Naive thymus-derived CD8-positive, alpha-beta T cell (primary cell): ENCODE results near the gene TMEM208. TPM values are rescaled to one million over a fixed set of nuclear protein-coding genes. Genes with fewer than 3 reads are reported as not detected.

ENCODE experiments used
- ATAC-seq, 2 donors: fragments of 150-1000 bp; cut with Tn5 transposase in 1 of 2; sonication (Bioruptor Pico), chemical (Tn5 transposase) in 1 of 2; 1 replicate in 1 of 2; 2 replicates in 1 of 2; pipeline ENCODE4 v1.10.0; 2021; ENCODE audit warnings: mild to moderate bottlenecking in 2 of 2, moderate library complexity in 2 of 2
- POLR2A ChIA-PET: fragments of 350-600 bp; sonication (Branson Sonifier 250); formaldehyde crosslinking; loops from one replicate; lab custom pipeline; 2021; ENCODE audit warnings: antibody characterized with exemption; lab: Charles Lee
- DNase-seq, 10 donors: peaks; one replicate each; pipeline versions ENCODE4 v3.0.0 to v3.0.0-alpha.2; 2020 to 2022
- H3K27ac Mint-ChIP-seq, 10 donors: one replicate each; pipeline ENCODE4 v1.8.0; 2020 to 2022; ENCODE audit warnings: mild to moderate bottlenecking in 10 of 10, mixed read lengths in 10 of 10, moderate library complexity in 4 of 10, inconsistent platforms in 1 of 10
- H3K27me3 Mint-ChIP-seq, 5 donors: one replicate each; pipeline ENCODE4 v1.8.0; 2021 to 2022; ENCODE audit warnings: mixed read lengths in 5 of 5
- H3K36me3 Mint-ChIP-seq, 3 donors: one replicate each; pipeline ENCODE4 v1.8.0; 2020 to 2022; ENCODE audit warnings: mixed read lengths in 3 of 3, mild to moderate bottlenecking in 2 of 3, inconsistent platforms in 1 of 3
- H3K4me1 Mint-ChIP-seq, 4 donors: one replicate each; pipeline ENCODE4 v1.8.0; 2021 to 2022; ENCODE audit warnings: mixed read lengths in 4 of 4
- H3K4me3 Mint-ChIP-seq, 10 donors: one replicate each; pipeline ENCODE4 v1.8.0; 2020 to 2022; ENCODE audit warnings: mild to moderate bottlenecking in 10 of 10, mixed read lengths in 10 of 10, moderate library complexity in 6 of 10, inconsistent platforms in 1 of 10
- H3K9me3 Mint-ChIP-seq, 9 donors: one replicate each; pipeline ENCODE4 v1.8.0; 2020 to 2022; ENCODE audit warnings: mixed read lengths in 9 of 9, mild to moderate bottlenecking in 3 of 9, inconsistent platforms in 1 of 9, moderate library complexity in 1 of 9
- polyA plus RNA-seq, 3 donors: library from polyadenylated mRNA; unstranded; fragments of 300-500 nt; fragmentation: Illumina TruSeq; gene quantifications; one replicate each; pipeline ENCODE4 v1.2.3, GENCODE V29; 2021
- total RNA-seq, 8 experiments: library from RNA in 2 of 8; stranded (reverse) in 2 of 8; gene quantifications; one replicate each; pipeline ENCODE4 v1.2.3 and lab custom pipeline; 2021 to 2026

Gene TMEM208
- total and polyA plus RNA-seq, 5 experiments from 2014 or later: 40.0 to 88.4 (median 65.3) TPM

DNA sequence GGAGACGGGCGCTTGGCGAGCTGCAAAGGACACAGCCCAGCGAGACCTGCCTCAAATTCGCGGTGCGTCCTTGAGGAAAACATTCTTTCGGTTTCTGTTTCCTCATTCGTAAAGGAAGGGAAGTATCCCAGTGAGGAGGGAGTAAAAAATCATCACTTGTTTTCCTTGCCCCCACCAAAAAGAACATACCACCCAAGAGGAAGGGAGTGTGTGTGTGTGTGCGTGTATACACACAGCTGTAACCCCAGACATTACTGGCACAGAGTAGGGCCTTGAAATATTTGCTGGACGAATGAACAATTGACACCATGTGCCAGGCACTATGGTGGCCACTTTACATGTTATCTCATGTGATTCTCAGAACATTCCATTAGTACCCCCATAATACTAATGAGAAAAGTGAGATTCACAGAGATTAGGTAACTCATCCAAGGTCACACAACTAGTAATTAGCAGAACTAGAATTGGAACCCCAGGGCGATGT lies 41.2 kb upstream of the TMEM208 start:
- Mint-ChIP-seq H3K27me3 (peaks cover 0 to 7% (median 0%) of the 10 kb centered on the region in 5 donors), H3K9me3 (no peaks in the 10 kb centered on the region), H3K36me3 (no peaks in the 10 kb centered on the region), H3K4me3 (peak overlapping the region in 8 of 10 donors; percentile 74 to 94 (median 89)), H3K27ac (peak overlapping the region in 4 of 10 donors; percentile 65 to 88 (median 80)), H3K4me1 (peaks cover 8 to 14% (median 11%) of the 10 kb centered on the region in 4 donors)
- DNase-seq: no peak
- POLR2A ChIA-PET: interaction anchor here (0.5 to 2.5 kb wide), 7 partner anchors 11 to 371 kb away, joined by 4 to 15 read pairs (median 4); partner anchors contain the start of genes FBXL8, TMEM208 and TRADD
- no peak for ATAC-seq

- H3K27me3 Mint-ChIP-seq: peaks cover 0 to 7% (median 0%) of the 10 kb centered on the region in 5 donors
- H3K4me3 Mint-ChIP-seq: peak overlapping the region in 3 of 10 donors; percentile 7 to 33 (median 28)
- H3K36me3 Mint-ChIP-seq: no peaks in the 10 kb centered on the region
- H3K9me3 Mint-ChIP-seq: no peaks in the 10 kb centered on the region
- H3K27ac Mint-ChIP-seq: no peak overlapping the region
- POLR2A ChIA-PET: no interaction called here
- no peak for DNase-seq
- no peak for ATAC-seq
- peaks cover 10 to 18% (median 15%) of the 10 kb centered on the region in 4 donors for H3K4me1 Mint-ChIP-seq
Observed at GRCh38 chr16:67186550-67186950, 40.4 kb upstream of the TMEM208 start.

DNA sequence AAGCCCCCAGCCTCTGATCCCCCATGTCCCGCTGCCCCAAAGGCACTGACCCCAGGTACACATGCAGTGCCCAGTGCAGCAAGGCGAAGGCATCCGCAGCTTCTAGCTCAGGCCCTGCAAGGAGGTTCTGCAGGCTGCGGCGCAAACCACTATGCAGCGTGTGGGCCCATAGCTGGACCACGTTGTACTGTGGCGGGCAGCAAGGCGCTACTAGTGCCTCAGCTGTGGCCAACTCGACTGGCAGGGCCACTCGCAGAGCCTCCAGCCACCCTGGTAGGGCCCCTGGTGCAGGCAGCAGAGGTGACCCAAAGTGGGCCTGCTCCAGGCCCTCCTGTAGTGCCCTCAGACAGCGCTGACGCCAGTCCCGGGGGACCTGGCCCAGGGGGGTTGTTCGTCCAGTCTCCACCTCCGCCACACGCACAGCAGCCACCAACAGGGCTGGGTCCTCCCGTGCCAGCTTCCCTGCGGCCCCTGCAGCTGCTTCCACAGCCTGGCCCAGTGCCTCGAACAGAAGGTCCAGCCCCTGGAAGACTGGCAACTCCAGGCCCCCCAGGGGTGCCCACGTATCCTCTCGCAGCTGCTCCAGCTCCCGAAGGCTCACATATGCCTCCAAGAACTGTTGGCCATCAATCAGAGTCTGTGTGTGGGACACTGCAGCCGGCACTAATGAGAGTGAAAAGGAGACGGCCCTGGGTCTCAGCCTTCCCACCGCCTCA lies 39.6 kb upstream of the TMEM208 start:
- Mint-ChIP-seq H3K4me1 (peaks cover 10 to 22% (median 21%) of the 10 kb centered on the region in 4 donors), H3K36me3 (no peaks in the 10 kb centered on the region), H3K27me3 (peaks cover 0 to 7% (median 0%) of the 10 kb centered on the region in 5 donors), H3K4me3 (no peak overlapping the region), H3K27ac (no peak overlapping the region), H3K9me3 (no peaks in the 10 kb centered on the region)
- POLR2A ChIA-PET: no interaction called here
- ATAC-seq (no peak), DNase-seq (no peak)

DNA sequence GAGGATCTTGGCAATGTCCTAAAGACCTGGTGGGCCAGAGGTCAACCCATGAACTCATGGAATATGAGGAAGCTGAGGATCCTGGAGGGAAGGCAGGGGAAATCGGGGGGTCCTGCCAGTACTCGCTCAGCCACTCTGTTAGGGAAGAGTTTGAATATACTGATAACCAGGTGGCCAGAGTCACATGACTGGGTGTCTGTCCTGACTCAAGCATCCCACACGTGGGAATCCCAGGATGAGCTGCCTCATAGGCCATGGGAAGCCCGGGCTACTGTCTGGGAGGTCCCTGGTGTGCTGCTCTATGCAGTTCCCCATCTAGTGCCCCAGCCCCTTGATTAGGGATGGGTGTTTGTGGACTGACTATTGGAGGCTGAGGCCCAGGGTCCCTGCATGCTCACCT lies 38.6 kb upstream of the TMEM208 start:
- Mint-ChIP-seq H3K4me3 (peak overlapping the region in 1 of 10 donors; percentile 36), H3K4me1 (peaks cover 14 to 32% (median 31%) of the 10 kb centered on the region in 4 donors), H3K27me3 (peaks cover 0 to 7% (median 0%) of the 10 kb centered on the region in 5 donors), H3K36me3 (no peaks in the 10 kb centered on the region), H3K27ac (no peak overlapping the region), H3K9me3 (no peaks in the 10 kb centered on the region)
- no peak for ATAC-seq
- DNase-seq: no peak
- POLR2A ChIA-PET: no interaction called here

DNA sequence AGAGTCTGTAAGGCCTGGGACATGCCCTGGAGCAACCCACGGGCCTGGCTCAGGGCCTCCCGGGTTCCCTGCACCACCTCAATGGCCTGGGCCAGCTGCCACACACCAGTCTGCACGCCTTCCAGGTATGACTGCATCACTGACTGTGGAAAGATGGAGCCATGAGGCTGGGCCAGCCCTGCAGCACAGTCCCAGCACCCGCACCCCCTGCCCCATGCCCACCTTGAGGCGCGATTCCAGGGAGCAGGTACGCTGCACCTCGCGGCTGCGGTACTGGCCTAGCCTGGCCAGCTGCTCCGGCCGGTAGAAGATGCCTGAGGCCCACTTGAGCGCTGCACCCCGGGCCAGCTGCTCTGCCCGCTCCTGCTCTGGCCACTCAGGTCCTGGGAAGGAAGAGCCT lies 38.1 kb upstream of the TMEM208 start:
- POLR2A ChIA-PET: no interaction called here
- peaks cover 0 to 2% (median 0%) of the 10 kb centered on the region in 3 donors for H3K36me3 Mint-ChIP-seq
- H3K4me3 Mint-ChIP-seq: no peak overlapping the region
- no peaks in the 10 kb centered on the region for H3K9me3 Mint-ChIP-seq
- no peak overlapping the region for H3K27ac Mint-ChIP-seq
- DNase-seq (no peak), ATAC-seq (no peak)
- peaks cover 16 to 37% (median 35%) of the 10 kb centered on the region in 4 donors for H3K4me1 Mint-ChIP-seq
- H3K27me3 Mint-ChIP-seq: peaks cover 0 to 7% (median 0%) of the 10 kb centered on the region in 5 donors

GRCh38 chr16:67190041-67190440 lies 36.9 kb upstream of the TMEM208 start, which contains the start of gene EXOC3L1:
EXOC3L1 (minus strand) TSS chr16:67190136; CDS start chr16:67189676, 460 bp downstream.
- peaks cover 0 to 10% (median 0%) of the 10 kb centered on the region in 3 donors for H3K36me3 Mint-ChIP-seq
- peak within 1 kb of the TSS in 4 of 10 donors; percentile 22 to 84 (median 44) for H3K4me3 Mint-ChIP-seq
- ATAC-seq: no peak
- peak within 1 kb of the TSS in 1 of 10 donors; percentile 56 for H3K27ac Mint-ChIP-seq
- peaks cover 18 to 44% (median 42%) of the 10 kb centered on the region in 4 donors for H3K4me1 Mint-ChIP-seq
- H3K27me3 Mint-ChIP-seq: peaks cover 0 to 7% (median 0%) of the 10 kb centered on the region in 5 donors
- no peaks in the 10 kb centered on the region for H3K9me3 Mint-ChIP-seq
- POLR2A ChIA-PET: no interaction called here
- DNase-seq: no peak

DNA sequence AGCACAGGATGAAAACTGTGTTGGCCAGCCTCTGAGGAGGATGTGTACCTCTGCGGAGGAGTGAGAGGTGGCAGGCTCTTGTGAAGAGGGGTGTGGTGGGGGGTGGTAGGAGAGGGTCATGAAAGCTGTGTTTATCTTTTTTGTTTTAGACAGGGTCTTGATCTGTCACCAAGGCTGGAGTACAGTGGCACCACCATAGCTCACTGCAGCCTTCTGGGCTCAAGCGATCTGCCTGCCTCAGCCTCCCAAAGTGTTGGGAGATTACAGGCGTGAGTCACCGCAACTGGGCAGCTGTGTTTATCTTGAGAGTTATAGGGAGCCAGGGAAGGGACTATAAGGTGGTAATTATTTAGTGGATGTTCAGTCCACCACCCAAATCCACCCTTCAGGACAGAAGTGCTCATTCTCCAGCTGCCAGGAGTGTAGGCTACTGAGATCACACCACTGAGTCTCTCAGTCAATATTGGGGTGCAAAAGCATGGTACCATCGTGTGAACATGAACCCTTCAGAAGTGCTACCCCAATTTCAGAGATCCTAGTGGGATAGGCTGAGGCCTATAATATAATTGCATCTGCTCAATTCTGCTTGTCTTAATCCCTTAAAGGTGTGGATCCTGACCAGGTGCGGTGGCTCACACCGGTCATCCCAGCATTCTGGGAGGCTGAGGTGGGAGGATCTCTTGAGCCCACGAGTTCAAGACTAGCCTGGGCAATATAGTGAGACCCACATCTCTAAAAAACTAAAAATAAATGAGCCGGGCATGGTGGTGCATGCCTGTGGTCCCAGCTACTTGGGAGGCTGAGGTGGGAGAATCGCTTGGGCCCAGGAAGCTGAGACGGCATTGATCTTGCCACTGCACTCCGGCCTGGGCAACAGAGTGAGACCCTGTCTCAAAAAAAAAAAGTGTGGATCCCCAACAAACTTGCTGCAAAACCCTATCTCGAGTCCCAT lies 36.2 kb upstream of the TMEM208 start:
- Mint-ChIP-seq H3K36me3 (peaks cover 0 to 17% (median 0%) of the 10 kb centered on the region in 3 donors), H3K4me1 (peaks cover 11 to 44% (median 38%) of the 10 kb centered on the region in 4 donors), H3K9me3 (no peaks in the 10 kb centered on the region), H3K27ac (peak overlapping the region in 4 of 10 donors; percentile 49 to 96 (median 68)), H3K4me3 (peak overlapping the region in 8 of 10 donors; percentile 22 to 93 (median 87)), H3K27me3 (peaks cover 0 to 1% (median 0%) of the 10 kb centered on the region in 5 donors)
- ATAC-seq (no peak), DNase-seq (no peak)
- POLR2A ChIA-PET: interaction anchor here (1.1 kb wide), 1 partner anchor 30 kb away, joined by 3 read pairs; the partner anchor contains the start of gene FBXL8

DNA sequence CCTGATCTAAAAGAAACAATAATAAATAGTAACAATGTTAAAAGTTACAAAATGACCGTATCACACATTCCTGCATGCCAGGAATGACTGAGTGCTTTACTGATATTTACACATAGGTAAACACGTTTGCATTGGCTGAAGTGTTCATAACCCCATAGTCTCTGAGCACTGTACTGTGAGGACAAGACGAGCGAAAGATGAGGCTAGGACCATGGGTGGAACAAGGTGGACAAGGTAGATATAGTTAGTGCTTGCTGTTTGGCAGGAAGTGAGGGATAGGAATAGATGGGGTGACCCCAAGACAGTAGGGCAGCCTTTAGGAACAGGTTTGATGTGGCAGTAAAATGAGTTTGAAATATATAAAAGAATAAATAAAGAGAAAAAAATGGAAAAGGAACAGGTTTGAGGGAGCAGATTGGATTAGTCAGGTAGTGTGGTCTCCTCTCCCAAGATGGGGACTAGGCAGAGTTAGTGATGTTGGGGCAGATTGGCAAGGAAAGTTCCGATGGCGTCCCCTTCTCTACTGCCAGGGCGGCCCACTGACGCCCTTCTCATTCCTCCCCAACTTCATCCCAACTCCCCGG lies 35.4 kb upstream of the TMEM208 start:
- POLR2A ChIA-PET: interaction anchor here (1.1 to 2.9 kb wide), 3 partner anchors 31 to 53 kb away, joined by 3 to 17 read pairs (median 6); partner anchors contain the start of genes FBXL8 and TMEM208
- DNase-seq: no peak
- no peaks in the 10 kb centered on the region for H3K9me3 Mint-ChIP-seq
- peaks cover 17 to 50% (median 42%) of the 10 kb centered on the region in 4 donors for H3K4me1 Mint-ChIP-seq
- H3K27me3 Mint-ChIP-seq: peaks cover 0 to 1% (median 0%) of the 10 kb centered on the region in 5 donors
- peak overlapping the region; percentile 81 to 97 (median 90) for H3K4me3 Mint-ChIP-seq
- H3K27ac Mint-ChIP-seq: peak overlapping the region; percentile 49 to 96 (median 92)
- no peak for ATAC-seq
- peaks cover 0 to 24% (median 5%) of the 10 kb centered on the region in 3 donors for H3K36me3 Mint-ChIP-seq

DNA sequence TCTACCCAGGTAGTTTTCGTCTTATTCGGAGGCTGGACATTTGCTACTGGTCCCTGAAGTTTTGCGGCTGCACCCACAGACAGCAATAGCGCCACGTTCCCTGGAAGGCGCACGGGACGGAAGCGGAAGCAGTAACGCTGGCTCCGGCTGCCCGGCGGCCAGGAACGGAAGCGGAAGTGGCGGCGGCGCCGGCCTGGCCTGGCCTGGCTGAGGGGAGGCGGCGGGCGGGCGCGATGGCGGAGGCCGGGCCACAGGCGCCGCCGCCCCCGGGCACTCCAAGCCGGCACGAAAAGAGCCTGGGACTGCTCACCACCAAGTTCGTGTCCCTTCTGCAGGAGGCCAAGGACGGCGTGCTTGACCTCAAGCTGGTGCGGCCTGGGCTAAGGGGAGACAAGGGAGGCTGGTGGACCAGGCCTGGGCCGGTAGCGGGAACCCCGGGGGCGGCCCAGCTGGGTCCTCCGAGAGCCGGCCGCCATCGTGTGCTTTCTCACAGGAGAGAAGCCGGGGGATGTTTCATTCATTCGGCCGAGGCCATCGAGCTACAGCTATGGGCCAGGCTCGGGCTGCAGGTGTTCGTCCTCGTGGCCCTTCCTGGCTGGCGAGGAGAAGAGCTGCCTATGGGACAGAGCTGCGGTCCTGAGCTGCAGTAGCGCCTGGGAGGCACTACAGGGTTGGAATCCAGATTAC lies 34.8 kb upstream of the TMEM208 start, which contains the start of gene E2F4:
Gene E2F4 (plus strand): TSS at position 161 of the 687 bp plus-strand sequence. CDS start 73 bp downstream, at position 234.
- POLR2A ChIA-PET: interaction anchor here (0.7 to 2.9 kb wide), 5 partner anchors 9 to 52 kb away, joined by 3 to 17 read pairs (median 3); partner anchors contain the start of gene TMEM208
- ATAC-seq (peak; percentile 96 to 97), DNase-seq (peak; percentile 72 to 87 (median 81))
- Mint-ChIP-seq H3K36me3 (peaks cover 0 to 31% (median 8%) of the 10 kb centered on the region in 3 donors), H3K4me1 (peaks cover 20 to 56% (median 46%) of the 10 kb centered on the region in 4 donors), H3K4me3 (peak within 1 kb of the TSS; percentile 81 to 97 (median 90)), H3K27me3 (peaks cover 0 to 1% (median 0%) of the 10 kb centered on the region in 5 donors), H3K27ac (peak within 1 kb of the TSS; percentile 81 to 96 (median 92)), H3K9me3 (no peaks in the 10 kb centered on the region)

GRCh38 chr16:67192781-67193361 lies 34.1 kb upstream of the TMEM208 start:
- POLR2A ChIA-PET: interaction anchor here (0.7 to 2.9 kb wide), 5 partner anchors 10 to 51 kb away, joined by 3 to 17 read pairs (median 3); partner anchors contain the start of gene TMEM208
- no peak for ATAC-seq
- no peak for DNase-seq
- Mint-ChIP-seq H3K27me3 (peaks cover 0 to 1% (median 0%) of the 10 kb centered on the region in 5 donors), H3K27ac (peak overlapping the region; percentile 81 to 94 (median 88)), H3K4me3 (peak overlapping the region; percentile 81 to 97 (median 90)), H3K36me3 (peaks cover 0 to 38% (median 8%) of the 10 kb centered on the region in 3 donors), H3K9me3 (no peaks in the 10 kb centered on the region), H3K4me1 (peaks cover 20 to 57% (median 46%) of the 10 kb centered on the region in 4 donors)
